ENCODE measurements around the gene POLR1E. TPM values are rescaled to one million over a fixed set of nuclear protein-coding genes. Genes with fewer than 3 reads are reported as not detected.

Gene POLR1E
- total RNA-seq, 1 experiment from 2014 or later = 31.4 TPM

- Mint-ChIP-seq H3K4me1 (peaks cover 9% of the 10 kb centered on the region; the same call in 1 of the 2 replicates), H3K36me3 (peaks cover 9% of the 10 kb centered on the region), H3K9me3 (no peaks in the 10 kb centered on the region), H3K27me3 (ENCODE audit: low read depth) (no peaks in the 10 kb centered on the region; the same call in 1 of the 2 replicates), H3K27ac (peak overlapping the region; percentile 7; the same call in 1 of the 2 replicates), H3K4me3 (no peak overlapping the region)
- ATAC-seq = no peak
- CTCF ChIA-PET = no interaction called here
- no peak for TF ChIP-seq ZNF138 (CRISPR knock-in tag; conservative IDR thresholded peaks at IDR 0.05)
- TF ChIP-seq NFE2L1 (CRISPR knock-in tag; IDR thresholded peaks at IDR 0.05) = no peak
- no peak for TF ChIP-seq ATF3 (CRISPR knock-in tag; conservative IDR thresholded peaks at IDR 0.05)
- TF ChIP-seq ZNF416 (CRISPR knock-in tag; IDR thresholded peaks at IDR 0.05) = no peak
- TF ChIP-seq TCF7 (CRISPR knock-in tag; IDR thresholded peaks at IDR 0.05; ENCODE audit: low read depth) = no peak
- no peak for TF ChIP-seq E2F1 (CRISPR knock-in tag; IDR thresholded peaks at IDR 0.05)
- no peak for TF ChIP-seq CDX4 (CRISPR knock-in tag; IDR thresholded peaks at IDR 0.05; ENCODE audit: borderline replicate concordance)
- no peak for TF ChIP-seq ZNF219 (CRISPR knock-in tag; IDR thresholded peaks at IDR 0.05; ENCODE audit: borderline replicate concordance)
- no peak for DNase-seq (ENCODE audit: low spot score)
- POLR2A ChIA-PET = no interaction called here
Measured at GRCh38 chr9:37514999-37515398, 29.3 kb downstream of the POLR1E start.

- CTCF ChIA-PET = no interaction called here
- Mint-ChIP-seq H3K4me3 (no peak overlapping the region), H3K4me1 (peaks cover 9% of the 10 kb centered on the region; the same call in 1 of the 2 replicates), H3K27ac (peak overlapping the region; percentile 58), H3K36me3 (peaks cover 12% of the 10 kb centered on the region), H3K27me3 (ENCODE audit: low read depth) (no peaks in the 10 kb centered on the region; the same call in 1 of the 2 replicates), H3K9me3 (no peaks in the 10 kb centered on the region)
- POLR2A ChIA-PET = no interaction called here
- no peak for DNase-seq (ENCODE audit: low spot score)
- no peak for ATAC-seq
- TF ChIP-seq CDX4 (CRISPR knock-in tag; IDR thresholded peaks at IDR 0.05; ENCODE audit: borderline replicate concordance) (no peak), FOXK1 (CRISPR knock-in tag; IDR thresholded peaks at IDR 0.05) (no peak), NR1H2 (CRISPR knock-in tag; IDR thresholded peaks at IDR 0.05) (no peak), ZSCAN18 (CRISPR knock-in tag; IDR thresholded peaks at IDR 0.05) (no peak), SP1 (CRISPR knock-in tag; conservative IDR thresholded peaks at IDR 0.05) (no peak), ATF3 (CRISPR knock-in tag; conservative IDR thresholded peaks at IDR 0.05) (no peak), USF2 (CRISPR knock-in tag; IDR thresholded peaks at IDR 0.05) (no peak), PREB (CRISPR knock-in tag; IDR thresholded peaks at IDR 0.05; ENCODE audit: borderline replicate concordance) (no peak), TP53 (CRISPR knock-in tag; IDR thresholded peaks at IDR 0.05) (no peak), ZNF121 (CRISPR knock-in tag; IDR thresholded peaks at IDR 0.05) (no peak), FOXP4 (CRISPR knock-in tag; IDR thresholded peaks at IDR 0.05) (no peak), E2F1 (CRISPR knock-in tag; IDR thresholded peaks at IDR 0.05) (no peak), ERG (CRISPR knock-in tag; IDR thresholded peaks at IDR 0.05) (no peak)
Measured at GRCh38 chr9:37515620-37516258, 30.0 kb downstream of the POLR1E start.

Data from WTC11 (cell line).